C4-2B (cell line): ENCODE results near the gene PTPRF.

ENCODE experiments used
- ZFX ChIP-seq: fragments of 450-650 bp; IDR thresholded peaks from 2 replicates; pipeline ENCODE4 v1.6.1; 2017
- TF ChIP-seq, protein P1 (sequence below): fragments of 450-650 bp; conservative IDR thresholded peaks from 2 replicates; pipeline ENCODE4 v1.5.1; 2017; ENCODE audit warnings: mild to moderate bottlenecking

DNA sequence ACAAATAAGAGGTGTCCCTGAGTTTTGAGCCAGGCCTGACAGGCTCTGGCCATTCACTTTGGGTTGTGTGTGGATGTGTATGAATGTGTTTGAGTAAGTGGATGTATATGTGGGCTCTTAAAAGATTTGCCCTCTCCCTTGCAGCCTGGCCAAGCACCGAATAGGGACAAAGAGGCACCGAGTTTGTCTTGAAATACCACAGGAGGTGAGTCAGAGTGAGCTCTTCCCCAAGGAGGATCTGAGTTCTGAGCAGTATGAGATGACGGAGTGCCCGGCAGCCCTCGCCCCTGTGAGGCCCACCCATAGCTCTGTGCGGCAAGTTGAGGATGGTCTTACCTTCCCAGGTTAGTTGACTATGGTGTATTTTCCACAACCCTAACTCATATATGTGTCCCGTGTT, 138.3 kb downstream of the PTPRF start:
- TF ChIP-seq, protein P1, sequence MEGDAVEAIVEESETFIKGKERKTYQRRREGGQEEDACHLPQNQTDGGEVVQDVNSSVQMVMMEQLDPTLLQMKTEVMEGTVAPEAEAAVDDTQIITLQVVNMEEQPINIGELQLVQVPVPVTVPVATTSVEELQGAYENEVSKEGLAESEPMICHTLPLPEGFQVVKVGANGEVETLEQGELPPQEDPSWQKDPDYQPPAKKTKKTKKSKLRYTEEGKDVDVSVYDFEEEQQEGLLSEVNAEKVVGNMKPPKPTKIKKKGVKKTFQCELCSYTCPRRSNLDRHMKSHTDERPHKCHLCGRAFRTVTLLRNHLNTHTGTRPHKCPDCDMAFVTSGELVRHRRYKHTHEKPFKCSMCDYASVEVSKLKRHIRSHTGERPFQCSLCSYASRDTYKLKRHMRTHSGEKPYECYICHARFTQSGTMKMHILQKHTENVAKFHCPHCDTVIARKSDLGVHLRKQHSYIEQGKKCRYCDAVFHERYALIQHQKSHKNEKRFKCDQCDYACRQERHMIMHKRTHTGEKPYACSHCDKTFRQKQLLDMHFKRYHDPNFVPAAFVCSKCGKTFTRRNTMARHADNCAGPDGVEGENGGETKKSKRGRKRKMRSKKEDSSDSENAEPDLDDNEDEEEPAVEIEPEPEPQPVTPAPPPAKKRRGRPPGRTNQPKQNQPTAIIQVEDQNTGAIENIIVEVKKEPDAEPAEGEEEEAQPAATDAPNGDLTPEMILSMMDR: no peak
- TF ChIP-seq ZFX: no peak
